Loucy (cell line): ENCODE measurements around the gene BTRC.

ENCODE experiments used
- EZH2phosphoT487 ChIP-seq: fragments of 200-600 bp; IDR thresholded peaks from 2 replicates; pipeline ENCODE4 v1.6.1; 2018; ENCODE audit warnings: antibody characterized with exemption, mild to moderate bottlenecking, moderate library complexity, borderline replicate concordance
- TF ChIP-seq, protein P1 (sequence below): fragments of 200-600 bp; sonication (generic); conservative IDR thresholded peaks from 2 replicates; pipeline ENCODE4 v1.5.1; 2014; ENCODE audit warnings: mild to moderate bottlenecking, antibody characterized with exemption, low read length

DNA sequence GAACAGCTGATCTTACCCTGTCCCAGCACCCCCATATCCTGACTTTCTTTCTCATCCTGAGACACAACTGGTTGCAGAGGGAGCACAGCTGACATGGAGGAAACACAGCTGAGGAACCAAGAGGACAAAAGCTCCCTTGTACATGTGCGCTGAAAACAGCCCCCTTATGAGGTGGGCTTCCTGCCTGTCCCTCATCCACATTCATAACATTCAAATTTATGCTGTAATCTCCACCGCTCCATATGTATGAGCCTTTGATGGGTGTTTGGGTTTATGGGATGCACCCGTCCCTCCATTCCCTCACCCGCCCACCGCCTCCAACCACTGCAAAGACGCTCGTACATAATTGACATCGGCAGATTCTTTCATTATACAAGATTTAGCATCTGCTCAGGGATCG, 49.6 kb upstream of the BTRC start:
- TF ChIP-seq, protein P1, sequence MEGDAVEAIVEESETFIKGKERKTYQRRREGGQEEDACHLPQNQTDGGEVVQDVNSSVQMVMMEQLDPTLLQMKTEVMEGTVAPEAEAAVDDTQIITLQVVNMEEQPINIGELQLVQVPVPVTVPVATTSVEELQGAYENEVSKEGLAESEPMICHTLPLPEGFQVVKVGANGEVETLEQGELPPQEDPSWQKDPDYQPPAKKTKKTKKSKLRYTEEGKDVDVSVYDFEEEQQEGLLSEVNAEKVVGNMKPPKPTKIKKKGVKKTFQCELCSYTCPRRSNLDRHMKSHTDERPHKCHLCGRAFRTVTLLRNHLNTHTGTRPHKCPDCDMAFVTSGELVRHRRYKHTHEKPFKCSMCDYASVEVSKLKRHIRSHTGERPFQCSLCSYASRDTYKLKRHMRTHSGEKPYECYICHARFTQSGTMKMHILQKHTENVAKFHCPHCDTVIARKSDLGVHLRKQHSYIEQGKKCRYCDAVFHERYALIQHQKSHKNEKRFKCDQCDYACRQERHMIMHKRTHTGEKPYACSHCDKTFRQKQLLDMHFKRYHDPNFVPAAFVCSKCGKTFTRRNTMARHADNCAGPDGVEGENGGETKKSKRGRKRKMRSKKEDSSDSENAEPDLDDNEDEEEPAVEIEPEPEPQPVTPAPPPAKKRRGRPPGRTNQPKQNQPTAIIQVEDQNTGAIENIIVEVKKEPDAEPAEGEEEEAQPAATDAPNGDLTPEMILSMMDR, result no peak
- no peak for TF ChIP-seq EZH2phosphoT487
